HCT116 (cell line): ENCODE results near the gene RBP7. TPM values are rescaled to one million over a fixed set of nuclear protein-coding genes. Genes with fewer than 3 reads are reported as not detected.
"Not testable (repeated sequence)": the region's sequence is repeated elsewhere in the genome, so short reads cannot be mapped to it uniquely, and the experiment has no call there.

Experiments used
- ATAC-seq: fragments of 200-7000 bp; cut with Tn5 transposase; 2 replicates; pipeline ENCODE4 v1.9.1; 2020; ENCODE audit warnings: mild to moderate bottlenecking, moderate library complexity
- BruUV-seq: library from RNA; stranded (reverse); fragments of 400-500 nt; replicated peaks from 2 replicates; lab custom pipeline; 2021; lab: Mats Ljungman, UMichigan
- CTCF ChIA-PET: fragments of 300-600 bp; sonication (Branson Sonifier 250); formaldehyde crosslinking; loops from one replicate; lab custom pipeline; 2021; ENCODE audit warnings: antibody characterized with exemption; lab: Charles Lee
- POLR2A ChIA-PET: fragments of 300-600, 350-600 bp; sonication (Branson Sonifier 250); formaldehyde crosslinking; loops from one replicate; lab custom pipeline; 2021; ENCODE audit warnings: antibody characterized with exemption; lab: Charles Lee
- RAD21 ChIA-PET, 2 experiments: fragments of 300-600 bp; sonication (Branson Sonifier 250); formaldehyde crosslinking; loops; one replicate each; lab custom pipeline; 2023; ENCODE audit warnings: low total read pairs in 2 of 2; ENCODE audit not compliant: uncharacterized antibody in 2 of 2, unreplicated experiment in 2 of 2, low non-redundant PET in 1 of 2; lab: Charles Lee
- DNase-seq: peaks from one replicate; pipeline ENCODE4 v3.0.0-alpha.2; 2010; ENCODE audit warnings: low read depth, low spot score
- H2AFZ ChIP-seq: fragments of 200-600 bp; shearing (Covaris generic), sonication (generic); 2 replicates; pipeline ENCODE4 v1.6.1; 2017; ENCODE audit warnings: low read depth, mixed run types, mixed read lengths, antibody characterized with exemption, low read length; ENCODE audit not compliant: poor library complexity, severe bottlenecking
- H3K27ac ChIP-seq: 2 replicates; pipeline ENCODE4 v1.5.1; 2012; ENCODE audit warnings: low read depth, low read length
- H3K27me3 ChIP-seq: fragments of 200-600 bp; sonication (generic); 2 replicates; pipeline ENCODE4 v1.6.1; 2016; ENCODE audit warnings: mixed run types, low read length, mixed read lengths; ENCODE audit not compliant: insufficient read depth
- H3K36me3 ChIP-seq, 2 experiments: fragments of 200-500 bp in 1 of 2; fragments of 200-600 bp in 1 of 2; sonication (Bioruptor generic) in 1 of 2; sonication (generic) in 1 of 2; 2 replicates each; pipeline versions ENCODE4 v1.5.1 to v1.6.1; 2014 to 2016; ENCODE audit warnings: low read length in 2 of 2, inconsistent platforms in 1 of 2, mixed read lengths in 1 of 2, mixed run types in 1 of 2; ENCODE audit not compliant: insufficient read depth in 2 of 2, control insufficient read depth in 1 of 2
- H3K4me1 ChIP-seq, 2 experiments: fragments of 200-600 bp in 1 of 2; sonication (generic) in 1 of 2; 2 replicates each; pipeline versions ENCODE4 v1.5.1 to v1.6.1; 2012 to 2017; ENCODE audit warnings: low read length in 2 of 2, inconsistent platforms in 1 of 2, mild to moderate bottlenecking in 1 of 2, mixed read lengths in 1 of 2, mixed run types in 1 of 2, moderate library complexity in 1 of 2; ENCODE audit not compliant: insufficient read depth in 2 of 2, control insufficient read depth in 1 of 2
- H3K4me2 ChIP-seq: fragments of 200-600 bp; sonication (generic); 2 replicates; pipeline ENCODE4 v1.6.1; 2017; ENCODE audit warnings: mixed run types, low read length, mixed read lengths
- H3K4me3 ChIP-seq, 2 experiments: fragments of 200-600 bp in 1 of 2; sonication (generic) in 1 of 2; replicated peaks in 1 of 2; 2 replicates each; pipeline ENCODE4 v1.5.1; 2011 to 2016; ENCODE audit warnings: low read length in 2 of 2, control low read depth in 1 of 2, low read depth in 1 of 2, mild to moderate bottlenecking in 1 of 2, mixed read lengths in 1 of 2, mixed run types in 1 of 2
- H3K79me2 ChIP-seq: fragments of 200-600 bp; sonication (generic); 2 replicates; pipeline ENCODE4 v1.6.1; 2017; ENCODE audit warnings: mild to moderate bottlenecking, mixed run types, low read length, moderate library complexity, mixed read lengths; ENCODE audit not compliant: insufficient read depth
- H3K9ac ChIP-seq: fragments of 200-600 bp; sonication (generic); 2 replicates; pipeline ENCODE4 v1.6.1; 2016; ENCODE audit warnings: low read length, mixed read lengths
- H3K9me2 ChIP-seq: fragments of 200-600 bp; sonication (generic), shearing (Covaris generic); 2 replicates; pipeline ENCODE4 v1.6.1; 2017; ENCODE audit warnings: mixed run types, mild to moderate bottlenecking, moderate library complexity; ENCODE audit not compliant: insufficient read depth
- H3K9me3 ChIP-seq, 2 experiments: fragments of 200-500 bp in 1 of 2; fragments of 200-600 bp in 1 of 2; sonication (Bioruptor generic) in 1 of 2; sonication (generic) in 1 of 2; 2 replicates each; pipeline ENCODE4 v1.6.1; 2014 to 2017; ENCODE audit warnings: low read length in 2 of 2, mixed read lengths in 2 of 2, inconsistent platforms in 1 of 2, low read depth in 1 of 2, mild to moderate bottlenecking in 1 of 2, mixed run types in 1 of 2, moderate library complexity in 1 of 2; ENCODE audit not compliant: control insufficient read depth in 1 of 2, insufficient read depth in 1 of 2
- H4K20me1 ChIP-seq: fragments of 200-600 bp; sonication (generic), shearing (Covaris generic); 2 replicates; pipeline ENCODE4 v1.6.1; 2017; ENCODE audit warnings: mixed run types, mild to moderate bottlenecking, moderate library complexity; ENCODE audit not compliant: insufficient read depth
- MAX ChIP-seq: IDR thresholded peaks from 2 replicates; pipeline ENCODE4 v1.6.1; 2012
- RAD21 ChIP-seq: IDR thresholded peaks from 2 replicates; pipeline ENCODE4 v1.6.1; 2012; ENCODE audit warnings: low read depth, mild to moderate bottlenecking
- SIN3A ChIP-seq: IDR thresholded peaks from 2 replicates; pipeline ENCODE4 v1.6.1; 2012; ENCODE audit warnings: low read depth
- intact Hi-C: fragments of 100-400 bp; cut with micrococcal nuclease; formaldehyde crosslinking; loops from 2 replicates; pipeline ENCODE4 v1.10.0; 2022
- total RNA-seq: library from RNA; stranded (reverse); gene quantifications from one replicate; pipeline ENCODE4 v1.2.1, GENCODE V29; 2021; ENCODE audit not compliant: unreplicated experiment

The RBP7 gene
- total RNA-seq, 1 experiment from 2014 or later: 45.6 TPM

GRCh38 chr1:10020086-10020485 is 23.1 kb downstream of the RBP7 start (continued):
- TF ChIP-seq RAD21 (no peak), MAX (no peak), SIN3A (no peak)

GRCh38 chr1:10020678-10021077 is 23.6 kb downstream of the RBP7 start:
- POLR2A ChIA-PET: not testable (repeated sequence)

GRCh38 chr1:10021992-10022391 is 25.0 kb downstream of the RBP7 start:
- H3K9me3 ChIP-seq, BruUV-seq, H2AFZ ChIP-seq, intact Hi-C loops, DNase-seq, H3K4me3 ChIP-seq, RAD21 ChIA-PET, H4K20me1 ChIP-seq, H3K27me3 ChIP-seq, H3K79me2 ChIP-seq, POLR2A ChIA-PET, H3K27ac ChIP-seq, H3K9me2 ChIP-seq, ATAC-seq, H3K36me3 ChIP-seq, H3K4me1 ChIP-seq, H3K4me2 ChIP-seq, CTCF ChIA-PET, H3K9ac ChIP-seq: not testable (repeated sequence)

More at GRCh38 chr1:10020678-10021077, 23.6 kb downstream of the RBP7 start:
- DNase-seq, H4K20me1 ChIP-seq, H3K27ac ChIP-seq, H3K36me3 ChIP-seq, H3K4me3 ChIP-seq, H3K9ac ChIP-seq, ATAC-seq, CTCF ChIA-PET, H3K4me2 ChIP-seq, H3K79me2 ChIP-seq, intact Hi-C loops, H3K4me1 ChIP-seq, H3K27me3 ChIP-seq, H3K9me2 ChIP-seq, H3K9me3 ChIP-seq, BruUV-seq, H2AFZ ChIP-seq: not testable (repeated sequence)
- RAD21 ChIA-PET: interaction anchor here in 1 of 2 experiments (0.7 kb wide), 1 partner anchor 41 kb away, joined by 3 read pairs; no protein-coding TSS in a partner anchor
